Islet of Langerhans (tissue), 1 donor: ENCODE measurements around the gene SLC22A3.
"Not testable (repeated sequence)": the region's sequence is repeated elsewhere in the genome, so short reads cannot be mapped to it uniquely, and the experiment has no call there.

Experiments
- FAIRE-seq: peaks from one replicate; lab custom pipeline; 2011; peaks lifted over from hg19 to GRCh38; lab: Jason Lieb, UNC

SLC22A3 gene

GRCh38 chr6:160348223-160349019 lies at the start of gene SLC22A3:
Gene SLC22A3 (plus strand): TSS chr6:160348378. CDS start chr6:160348420, 42 bp downstream.
- FAIRE-seq = no peak

- no peak for FAIRE-seq
Observed at GRCh38 chr6:160299559-160299958, 48.6 kb upstream of the SLC22A3 start.

- no peak for FAIRE-seq
Observed at GRCh38 chr6:160300076-160300695, 48.0 kb upstream of the SLC22A3 start.

GRCh38 chr6:160301339-160301738 lies 46.8 kb upstream of the SLC22A3 start:
- no peak for FAIRE-seq

- not testable (repeated sequence) for FAIRE-seq
Observed at GRCh38 chr6:160302431-160303082, 45.6 kb upstream of the SLC22A3 start.

GRCh38 chr6:160303806-160304205 lies 44.4 kb upstream of the SLC22A3 start:
- FAIRE-seq = no peak

- FAIRE-seq = no peak
Observed at GRCh38 chr6:160305926-160306713, 42.1 kb upstream of the SLC22A3 start.

GRCh38 chr6:160309718-160310117 lies 38.5 kb upstream of the SLC22A3 start:
- FAIRE-seq = no peak

- no peak for FAIRE-seq
Observed at GRCh38 chr6:160312900-160313299, 35.3 kb upstream of the SLC22A3 start.

GRCh38 chr6:160315310-160315709 lies 32.9 kb upstream of the SLC22A3 start:
- no peak for FAIRE-seq

GRCh38 chr6:160316261-160316660 lies 31.9 kb upstream of the SLC22A3 start:
- no peak for FAIRE-seq

GRCh38 chr6:160319246-160319645 lies 28.9 kb upstream of the SLC22A3 start:
- no peak for FAIRE-seq

- FAIRE-seq = no peak
Observed at GRCh38 chr6:160321729-160322505, 26.3 kb upstream of the SLC22A3 start.

- FAIRE-seq = no peak
Observed at GRCh38 chr6:160327981-160328380, 20.2 kb upstream of the SLC22A3 start.

- FAIRE-seq = no peak
Observed at GRCh38 chr6:160328447-160328846, 19.7 kb upstream of the SLC22A3 start.

- FAIRE-seq = no peak
Observed at GRCh38 chr6:160329188-160329587, 19.0 kb upstream of the SLC22A3 start.

- no peak for FAIRE-seq
Observed at GRCh38 chr6:160330619-160331018, 17.6 kb upstream of the SLC22A3 start.

GRCh38 chr6:160331204-160331603 lies 17.0 kb upstream of the SLC22A3 start:
- no peak for FAIRE-seq

GRCh38 chr6:160331753-160332152 lies 16.4 kb upstream of the SLC22A3 start:
- no peak for FAIRE-seq

GRCh38 chr6:160333101-160333500 lies 15.1 kb upstream of the SLC22A3 start:
- FAIRE-seq = no peak

- FAIRE-seq = no peak
Observed at GRCh38 chr6:160333841-160334240, 14.3 kb upstream of the SLC22A3 start.

GRCh38 chr6:160336200-160336599 lies 12.0 kb upstream of the SLC22A3 start:
- no peak for FAIRE-seq
